GM18498 (cell line): ENCODE results near the gene SCTR.

ENCODE experiments used
- ATAC-seq: cut with Tn5 transposase; IDR thresholded peaks from one replicate; pipeline ENCODE4 v1.9.1; 2021; ENCODE audit warnings: mild to moderate bottlenecking, moderate library complexity; ENCODE audit not compliant: unreplicated experiment

SCTR gene

GRCh38 chr2:119431976-119432850, 92.1 kb downstream of the SCTR start:
- peak; percentile 24 for ATAC-seq

GRCh38 chr2:119431155-119431975, 92.9 kb downstream of the SCTR start, which contains the start of gene TMEM37:
TMEM37 (plus strand) TSS chr2:119431854; CDS start chr2:119431904, 50 bp downstream.
- peak; percentile 64 for ATAC-seq

- ATAC-seq: no peak
Measured at GRCh38 chr2:119430023-119430498, 94.2 kb downstream of the SCTR start.

GRCh38 chr2:119429225-119429981, 94.9 kb downstream of the SCTR start:
- ATAC-seq: no peak

- no peak for ATAC-seq
Measured at GRCh38 chr2:119428488-119429224, 95.6 kb downstream of the SCTR start.

- no peak for ATAC-seq
Measured at GRCh38 chr2:119427756-119428155, 96.5 kb downstream of the SCTR start.

- ATAC-seq: no peak
Measured at GRCh38 chr2:119426801-119427395, 97.4 kb downstream of the SCTR start.

GRCh38 chr2:119426396-119426675, 97.9 kb downstream of the SCTR start:
- ATAC-seq: no peak

- no peak for ATAC-seq
Measured at GRCh38 chr2:119425620-119426395, 98.5 kb downstream of the SCTR start.

- ATAC-seq: no peak
Measured at GRCh38 chr2:119425119-119425405, 99.2 kb downstream of the SCTR start.

- no peak for ATAC-seq
Measured at GRCh38 chr2:119424284-119425118, 99.8 kb downstream of the SCTR start.

GRCh38 chr2:119423811-119424210, 100.5 kb downstream of the SCTR start:
- no peak for ATAC-seq

GRCh38 chr2:119423108-119423444, 101.2 kb downstream of the SCTR start:
- no peak for ATAC-seq

- no peak for ATAC-seq
Measured at GRCh38 chr2:119422360-119423107, 101.7 kb downstream of the SCTR start.

- no peak for ATAC-seq
Measured at GRCh38 chr2:119421741-119422140, 102.5 kb downstream of the SCTR start.

- ATAC-seq: no peak
Measured at GRCh38 chr2:119421304-119421703, 103.0 kb downstream of the SCTR start.

GRCh38 chr2:119419803-119420508, 104.3 kb downstream of the SCTR start:
- no peak for ATAC-seq
